ENCODE data around the gene HCAR1.

- no peak for TF ChIP-seq POLR2AphosphoS5 (IDR thresholded peaks at IDR 0.05; ENCODE audit: low read depth, low read length)
- no peak for TF ChIP-seq POLR2A (IDR thresholded peaks at IDR 0.05; ENCODE audit: low read depth, low read length)
- TF ChIP-seq TAF1 (IDR thresholded peaks at IDR 0.05; ENCODE audit: low read depth, low read length), result no peak
- TF ChIP-seq POU2F2 (IDR thresholded peaks at IDR 0.05; ENCODE audit: low read depth, low read length), result no peak
These were observed 9.7 kb upstream of the HCAR1 start for GRCh38 chr12:122740351-122740750.

Measured in GM12891 (cell line).